ENCODE measurements around the gene CDCP2.

CDCP2 gene

GRCh38 chr1:54152696-54153095 lies at the start of gene CDCP2:
TSS of gene CDCP2 (minus strand) at chr1:54153000. CDS start at chr1:54152922, 78 bp downstream.
- DNase-seq = no peak

- DNase-seq = no peak
Measured at GRCh38 chr1:54200519-54200997, 47.8 kb upstream of the CDCP2 start.

- DNase-seq = peak; percentile 97
Measured at GRCh38 chr1:54199765-54200518, 47.1 kb upstream of the CDCP2 start, which contains the start of the genes CYB5RL and MRPL37. TSS of gene CYB5RL (minus strand) at chr1:54200030. CDS start at chr1:54195616, 4,414 bp downstream. TSS of gene MRPL37 (plus strand) at chr1:54200167. CDS start at chr1:54200244, 77 bp downstream.

- DNase-seq = no peak
Measured at GRCh38 chr1:54199151-54199764, 46.5 kb upstream of the CDCP2 start.

GRCh38 chr1:54193453-54193852 lies 40.7 kb upstream of the CDCP2 start:
- no peak for DNase-seq

- DNase-seq = no peak
Measured at GRCh38 chr1:54191525-54191924, 38.7 kb upstream of the CDCP2 start.

- DNase-seq = no peak
Measured at GRCh38 chr1:54190526-54190925, 37.7 kb upstream of the CDCP2 start.

- DNase-seq = no peak
Measured at GRCh38 chr1:54188291-54188690, 35.5 kb upstream of the CDCP2 start.

- DNase-seq = no peak
Measured at GRCh38 chr1:54186056-54186455, 33.3 kb upstream of the CDCP2 start.

GRCh38 chr1:54180701-54181360 lies 28.0 kb upstream of the CDCP2 start:
- DNase-seq = no peak

- no peak for DNase-seq
Measured at GRCh38 chr1:54178296-54179070, 25.7 kb upstream of the CDCP2 start.

GRCh38 chr1:54177726-54178125 lies 24.9 kb upstream of the CDCP2 start:
- DNase-seq = no peak

GRCh38 chr1:54176621-54177327 lies 24.0 kb upstream of the CDCP2 start:
- no peak for DNase-seq

- no peak for DNase-seq
Measured at GRCh38 chr1:54174106-54174505, 21.3 kb upstream of the CDCP2 start.

- no peak for DNase-seq
Measured at GRCh38 chr1:54173681-54174080, 20.9 kb upstream of the CDCP2 start.

- DNase-seq = no peak
Measured at GRCh38 chr1:54172614-54173599, 20.1 kb upstream of the CDCP2 start.

GRCh38 chr1:54171606-54172005 lies 18.8 kb upstream of the CDCP2 start:
- DNase-seq = no peak

GRCh38 chr1:54171016-54171415 lies 18.2 kb upstream of the CDCP2 start:
- DNase-seq = no peak

GRCh38 chr1:54169068-54169467 lies 16.3 kb upstream of the CDCP2 start:
- DNase-seq = no peak

GRCh38 chr1:54168206-54168965 lies 15.6 kb upstream of the CDCP2 start:
- no peak for DNase-seq

Data from DMS79 (cell line).